B cell (primary cell): ENCODE data around the gene DGUOK.

Source experiments
- EZH2 ChIP-seq: IDR thresholded peaks from 2 replicates; pipeline ENCODE4 v1.6.1; 2012; ENCODE audit warnings: borderline replicate concordance, low read depth, mild to moderate bottlenecking, moderate library complexity, low read length; ENCODE audit not compliant: insufficient read depth, poor library complexity, severe bottlenecking
- TF ChIP-seq, protein P1 (sequence below): fragments of 200-600 bp; IDR thresholded peaks from one replicate; pipeline ENCODE4 v1.8.0; 2022; ENCODE audit warnings: antibody characterized with exemption, mild to moderate bottlenecking

DNA sequence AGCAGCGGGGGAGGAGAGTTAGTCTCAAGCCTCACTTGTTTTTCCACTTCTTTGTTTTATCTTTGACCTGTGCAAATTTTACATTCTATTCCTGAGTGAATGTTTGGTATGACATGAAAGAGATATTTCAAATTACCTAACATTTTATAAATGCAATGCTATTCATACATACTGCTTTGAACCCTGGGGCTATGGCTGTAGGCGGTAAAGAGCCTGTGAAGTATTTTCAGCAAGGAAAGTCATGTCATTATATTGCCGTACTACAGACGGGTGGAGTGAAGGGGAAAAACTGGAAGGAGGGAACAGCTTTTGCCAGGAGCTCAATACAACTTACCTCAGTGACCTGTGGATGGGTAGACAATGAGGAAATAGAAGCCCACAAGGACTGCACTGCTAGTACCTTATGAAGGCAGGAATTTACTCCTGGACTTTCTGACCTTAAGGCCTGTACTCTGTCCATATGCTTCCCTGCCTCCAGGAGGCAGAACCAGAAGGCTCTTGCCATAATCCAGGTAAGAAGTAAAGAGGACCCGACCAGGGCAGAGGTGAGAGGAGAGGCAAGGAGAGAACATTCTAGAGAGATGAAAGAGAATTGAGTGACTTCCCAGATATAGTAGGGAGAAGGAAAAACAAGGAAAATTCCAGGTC lies 29.7 kb downstream of the DGUOK start:
- TF ChIP-seq, protein P1, sequence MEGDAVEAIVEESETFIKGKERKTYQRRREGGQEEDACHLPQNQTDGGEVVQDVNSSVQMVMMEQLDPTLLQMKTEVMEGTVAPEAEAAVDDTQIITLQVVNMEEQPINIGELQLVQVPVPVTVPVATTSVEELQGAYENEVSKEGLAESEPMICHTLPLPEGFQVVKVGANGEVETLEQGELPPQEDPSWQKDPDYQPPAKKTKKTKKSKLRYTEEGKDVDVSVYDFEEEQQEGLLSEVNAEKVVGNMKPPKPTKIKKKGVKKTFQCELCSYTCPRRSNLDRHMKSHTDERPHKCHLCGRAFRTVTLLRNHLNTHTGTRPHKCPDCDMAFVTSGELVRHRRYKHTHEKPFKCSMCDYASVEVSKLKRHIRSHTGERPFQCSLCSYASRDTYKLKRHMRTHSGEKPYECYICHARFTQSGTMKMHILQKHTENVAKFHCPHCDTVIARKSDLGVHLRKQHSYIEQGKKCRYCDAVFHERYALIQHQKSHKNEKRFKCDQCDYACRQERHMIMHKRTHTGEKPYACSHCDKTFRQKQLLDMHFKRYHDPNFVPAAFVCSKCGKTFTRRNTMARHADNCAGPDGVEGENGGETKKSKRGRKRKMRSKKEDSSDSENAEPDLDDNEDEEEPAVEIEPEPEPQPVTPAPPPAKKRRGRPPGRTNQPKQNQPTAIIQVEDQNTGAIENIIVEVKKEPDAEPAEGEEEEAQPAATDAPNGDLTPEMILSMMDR, result no peak
- no peak for TF ChIP-seq EZH2
